ENCODE results near the gene CORO2A.

GRCh38 chr9:98159301-98159700 lies 33.1 kb downstream of the CORO2A start:
- TF ChIP-seq CTCF (IDR thresholded peaks at IDR 0.05) (no peak), EZH2 (IDR thresholded peaks at IDR 0.05) (no peak), EZH2phosphoT487 (IDR thresholded peaks at IDR 0.05) (no peak)

All from neural progenitor cell (in vitro differentiated cells).